NCI-H1930 (cell line): ENCODE measurements around the gene RUSC1.

Experiments used
- DNase-seq, 2 experiments: peaks; one replicate each; lab custom pipeline; 2025; lab: John Stamatoyannopoulos, UW

The RUSC1 gene

DNA sequence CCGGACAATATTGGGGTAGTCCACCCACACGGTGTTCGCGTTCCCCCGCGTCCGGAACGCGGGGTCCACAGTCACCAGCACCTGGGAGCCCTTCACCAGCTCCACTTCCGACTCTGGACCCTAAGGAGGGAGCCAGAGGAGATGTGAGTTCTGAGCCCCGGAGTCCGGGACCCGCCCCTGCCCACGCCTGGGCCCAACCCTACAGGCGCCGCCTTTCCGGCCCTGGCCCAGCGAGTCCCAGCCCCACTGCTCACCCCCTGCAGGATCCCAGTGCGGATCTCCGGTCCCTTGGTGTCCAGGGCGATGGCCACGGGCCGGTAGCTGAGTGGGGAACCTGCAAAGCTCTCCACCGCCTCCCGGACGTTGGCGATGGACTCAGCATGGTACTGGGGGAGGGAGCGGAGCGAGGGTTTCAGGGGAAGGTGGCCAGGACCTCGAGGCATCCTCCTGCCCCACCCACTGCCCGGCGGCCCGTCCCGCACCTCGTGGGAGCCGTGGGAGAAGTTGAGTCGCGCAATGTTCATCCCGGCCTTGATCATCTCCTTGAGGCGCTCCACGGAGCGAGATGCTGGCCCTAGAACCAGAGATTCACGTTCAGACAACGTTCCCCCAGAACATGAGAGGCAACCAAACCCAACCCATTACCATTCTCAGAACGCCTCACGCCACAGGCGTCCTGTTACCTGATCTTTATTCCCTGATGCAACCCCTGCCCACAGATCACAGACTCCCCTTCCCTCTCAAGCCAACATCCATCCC lies 25.3 kb upstream of the RUSC1 start:
- DNase-seq, result no peak

DNA sequence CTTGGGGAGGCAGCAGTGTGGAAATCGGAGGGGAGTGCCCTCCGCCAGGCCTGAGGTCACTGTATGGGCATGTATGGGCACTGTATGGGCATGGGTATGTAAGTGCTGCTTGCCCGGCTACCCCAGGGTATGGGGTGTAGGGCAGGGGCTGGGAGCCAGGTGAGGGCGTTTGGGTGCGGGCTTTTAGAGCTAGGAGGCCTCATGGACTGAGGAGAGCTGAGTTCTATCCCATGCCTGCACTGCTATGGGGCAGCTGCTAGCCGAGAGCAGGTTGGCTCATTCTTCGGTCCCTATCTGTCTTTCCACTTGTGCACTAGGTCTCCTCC lies 24.8 kb upstream of the RUSC1 start:
- no peak for DNase-seq

DNA sequence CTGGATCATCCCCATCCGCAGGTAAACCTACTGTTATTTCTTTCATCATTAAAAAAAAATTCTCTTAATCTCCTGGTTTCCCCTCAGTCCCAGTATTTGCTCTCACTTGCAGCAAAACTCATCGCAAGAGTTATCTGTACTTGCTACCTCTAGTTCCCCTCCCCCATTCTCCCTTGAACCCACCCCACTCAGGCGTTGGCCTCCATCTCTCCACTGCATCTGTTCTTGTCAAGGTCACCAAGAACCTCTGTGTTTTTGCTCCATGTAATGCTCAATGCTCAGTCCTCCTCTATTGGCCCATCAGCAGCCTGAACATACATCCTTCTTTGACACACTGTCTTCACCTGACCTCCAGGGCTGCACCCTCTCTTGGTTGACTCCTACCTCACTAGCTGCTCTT lies 24.0 kb upstream of the RUSC1 start:
- no peak for DNase-seq

DNA sequence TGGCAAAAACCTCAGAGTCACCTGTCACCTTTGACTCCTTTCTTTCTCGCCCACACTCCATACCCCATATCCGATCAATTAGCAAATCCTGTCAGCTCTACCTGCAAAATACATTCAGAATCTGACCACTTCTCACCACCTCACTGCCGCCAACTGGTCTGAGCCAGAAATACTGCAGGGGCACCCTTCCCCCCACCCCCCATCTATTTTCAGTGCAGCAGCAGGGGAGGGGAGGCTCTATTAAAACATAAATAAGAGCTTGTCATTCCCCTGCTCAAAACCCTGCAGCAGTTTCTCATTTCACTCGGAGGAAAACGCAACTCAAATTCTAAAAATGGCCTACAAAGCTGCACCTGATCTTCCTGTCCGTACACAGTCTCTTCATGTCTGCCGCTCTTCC lies 23.3 kb upstream of the RUSC1 start:
- DNase-seq, result no peak

DNA sequence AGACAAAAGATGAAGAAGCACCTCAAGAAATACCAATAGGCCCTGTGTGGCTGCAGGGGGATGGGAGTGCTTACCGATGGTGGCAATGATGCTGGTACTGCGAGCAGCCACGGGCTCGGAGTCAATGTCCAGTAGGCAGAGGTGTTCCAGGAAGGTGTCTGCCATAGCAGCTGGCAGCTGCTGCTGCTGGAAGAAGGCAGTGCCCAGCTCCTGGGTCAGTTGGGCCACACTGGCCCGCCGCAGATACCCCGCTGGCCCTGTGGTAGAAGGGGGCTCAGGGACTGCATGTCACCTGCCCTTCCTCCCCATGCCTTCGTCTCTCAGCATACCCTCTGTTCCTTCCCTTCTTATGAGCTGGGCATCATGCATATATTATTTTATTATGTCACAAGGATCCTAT lies 20.7 kb upstream of the RUSC1 start:
- DNase-seq, result no peak

DNA sequence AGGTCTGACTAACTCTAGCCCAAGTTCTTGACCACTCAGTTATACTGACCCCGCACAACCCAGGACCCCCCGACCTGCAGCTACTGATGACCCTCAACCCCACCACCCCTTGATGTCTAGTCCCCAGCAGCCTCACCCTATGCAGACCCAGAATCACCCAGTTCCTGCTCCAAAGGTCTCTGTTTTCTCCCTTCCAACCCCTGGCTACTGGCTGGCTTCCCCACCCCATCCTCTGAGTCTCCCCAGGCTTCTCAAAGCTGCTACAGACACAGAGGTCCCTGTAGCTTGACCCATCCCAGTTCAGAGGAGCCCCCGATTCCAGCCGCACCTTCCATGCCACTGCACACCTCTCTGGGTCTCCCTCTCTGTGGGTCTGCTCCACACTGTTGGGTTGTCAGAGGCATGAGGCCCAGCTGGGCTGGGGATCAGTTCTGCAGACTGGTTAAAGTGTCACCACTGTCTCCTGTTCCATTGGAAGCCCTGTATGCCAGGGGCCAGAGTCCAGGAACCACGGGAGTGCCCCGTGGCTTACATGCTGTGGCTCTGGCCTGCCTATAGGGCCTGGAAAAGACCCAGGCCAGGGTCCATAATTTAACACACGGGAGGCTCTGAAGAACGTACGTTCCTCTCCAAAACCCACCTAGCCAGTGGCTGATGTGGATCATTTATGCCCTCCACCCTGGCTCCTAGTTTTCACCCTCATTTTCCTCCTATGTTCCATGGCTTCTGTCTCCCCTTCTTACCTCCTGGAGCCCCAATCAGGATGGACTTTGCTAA lies 20.0 kb upstream of the RUSC1 start:
- no peak for DNase-seq

DNA sequence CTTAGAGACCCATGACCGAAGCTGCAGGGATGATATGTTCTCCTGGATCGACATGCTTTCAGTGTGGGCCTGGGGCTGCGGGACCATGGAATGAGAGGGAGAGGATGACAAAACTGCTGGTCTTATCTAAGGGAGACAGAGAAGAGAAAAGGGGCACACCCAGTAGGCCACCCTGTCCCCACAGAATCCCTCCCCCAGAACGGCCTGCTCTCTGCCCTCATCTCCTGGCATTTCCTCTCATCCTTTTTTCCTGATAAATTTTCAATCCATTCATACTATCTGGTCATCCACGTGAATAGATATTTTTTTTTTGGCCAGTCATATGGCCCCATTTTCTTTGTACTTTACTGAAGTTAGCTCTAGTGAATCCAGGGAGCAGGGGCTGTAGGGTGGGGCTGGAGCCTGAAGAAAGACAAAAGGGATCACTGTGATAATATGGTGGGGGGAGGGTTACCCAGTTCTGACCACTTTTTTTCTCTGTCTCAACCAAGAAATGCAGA lies 19.3 kb upstream of the RUSC1 start, which contains the start of gene PKLR:
Gene PKLR (minus strand): TSS at position 97 of the 500 bp plus-strand sequence. CDS start 43 bp downstream, at position 54.
- DNase-seq, result no peak

DNA sequence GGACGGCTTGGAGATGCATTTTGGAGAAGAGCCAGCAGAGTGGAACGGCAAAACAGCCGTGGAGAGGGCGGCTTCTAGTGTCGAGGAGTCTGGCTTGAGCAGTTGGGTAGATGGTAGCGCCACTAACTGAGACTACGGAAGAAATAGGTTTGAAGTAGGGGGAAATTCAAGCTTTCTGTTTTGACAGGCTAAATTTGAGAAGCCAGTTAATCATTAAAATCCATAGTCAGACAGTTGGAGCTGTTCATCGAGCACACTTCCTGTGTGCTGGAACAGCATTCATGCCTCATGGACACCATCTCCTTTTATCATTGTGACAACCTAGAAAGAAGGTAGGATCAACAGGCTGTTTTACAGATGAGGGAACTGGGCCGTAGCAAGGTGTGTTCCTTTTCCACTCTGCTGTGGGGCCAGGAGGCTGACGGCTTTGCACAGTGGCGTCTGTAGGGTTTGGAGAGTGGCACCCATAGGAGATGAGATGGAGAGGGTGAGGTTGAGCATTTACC lies 16.1 kb upstream of the RUSC1 start:
- no peak for DNase-seq

DNA sequence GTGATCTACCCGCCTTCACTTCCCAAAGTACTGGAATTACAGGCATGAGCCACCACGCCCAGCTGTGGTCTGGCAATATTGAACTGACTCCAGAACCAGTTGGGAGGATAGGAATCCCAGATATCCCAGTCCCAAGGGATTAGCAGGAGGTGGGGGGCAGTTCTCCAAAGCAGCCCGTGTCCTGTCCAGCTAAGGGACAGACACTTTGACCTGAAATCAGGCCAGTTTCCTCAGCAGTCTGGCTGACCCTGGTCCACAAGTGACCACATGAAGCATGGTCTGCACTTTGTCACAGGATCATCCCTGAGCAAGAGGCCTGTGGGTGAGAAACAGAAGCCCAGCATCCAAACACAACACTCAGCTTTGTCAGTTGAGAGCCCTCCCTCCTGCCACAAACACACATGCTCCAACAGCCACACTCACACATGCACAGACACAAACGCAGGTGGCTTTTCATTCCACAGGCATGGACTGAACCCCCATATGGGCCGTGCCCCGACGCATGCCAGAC lies 14.8 kb upstream of the RUSC1 start:
- no peak for DNase-seq

DNA sequence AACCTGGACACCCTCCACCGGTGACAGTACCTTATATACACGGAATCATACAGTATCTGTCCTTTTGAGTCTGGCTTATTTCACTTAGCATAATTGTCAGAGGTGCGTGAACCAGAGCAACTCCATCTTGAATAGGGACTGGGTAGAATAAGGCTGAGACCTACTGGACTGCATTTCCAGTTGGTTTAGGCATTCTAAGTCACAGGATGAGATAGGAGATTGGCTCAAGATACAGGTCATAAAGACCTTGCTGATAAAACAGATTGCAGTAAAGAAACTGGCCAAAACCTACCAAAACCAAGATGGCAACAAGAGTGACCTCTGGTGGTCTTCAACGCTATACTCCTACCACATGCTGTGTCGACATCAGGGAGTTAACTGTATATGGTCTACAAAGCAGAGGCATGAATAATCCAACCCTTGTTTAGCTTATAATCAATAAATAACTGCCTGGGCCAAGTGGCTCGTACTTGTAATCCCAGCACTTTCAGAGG lies 13.4 kb upstream of the RUSC1 start:
- DNase-seq, result peak in 1 of 2 experiments; percentile 17

DNA sequence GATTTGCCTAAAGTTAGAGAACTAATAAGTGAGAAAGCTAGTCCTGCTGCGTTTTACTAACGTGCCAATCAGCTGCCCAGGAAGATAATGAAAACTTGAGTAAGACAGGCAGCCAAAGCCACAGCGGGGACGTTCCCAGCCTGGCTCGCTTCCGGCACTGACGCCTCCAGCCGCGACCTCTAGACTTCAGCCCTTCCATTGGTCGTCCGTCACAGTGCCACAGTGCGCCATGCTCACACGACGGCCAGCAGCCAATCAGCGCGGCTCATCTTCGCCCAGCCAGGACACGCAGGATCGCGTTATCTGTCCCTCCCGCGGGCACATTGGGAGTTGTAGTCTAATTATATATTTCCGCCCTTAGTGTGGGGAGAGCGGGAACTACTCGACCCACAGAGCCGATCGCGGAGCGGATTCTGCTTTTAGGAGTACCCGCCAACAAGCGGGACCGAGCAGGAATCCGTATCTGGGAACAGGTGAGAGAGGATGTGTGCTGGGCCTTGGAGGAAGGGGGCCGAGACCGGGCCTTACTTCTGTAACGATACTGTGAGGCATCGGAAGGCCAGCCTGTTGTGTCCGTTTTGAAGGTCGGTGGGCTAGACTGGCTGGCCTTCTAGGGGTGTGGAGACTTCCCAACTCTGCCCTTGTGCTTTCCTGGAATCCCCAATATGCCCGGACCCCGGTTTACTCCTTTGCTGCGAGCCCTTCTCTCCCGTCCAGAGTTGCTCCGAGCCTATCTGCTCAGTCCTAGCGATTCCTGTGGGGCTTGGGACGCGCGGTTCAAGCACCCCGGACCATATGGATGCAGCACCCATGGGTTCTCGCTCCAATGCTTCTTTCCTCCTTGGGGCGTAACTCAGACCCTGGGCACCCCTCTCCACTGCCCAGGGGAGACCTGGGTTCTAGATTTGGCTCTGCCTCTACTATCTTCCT lies 11.9 kb upstream of the RUSC1 start, which contains the start of gene FDPS:
Gene FDPS (plus strand): TSS at position 374 of the 930 bp plus-strand sequence. CDS start 924 bp downstream, outside the sequence.
- DNase-seq, result peak; percentile 97

DNA sequence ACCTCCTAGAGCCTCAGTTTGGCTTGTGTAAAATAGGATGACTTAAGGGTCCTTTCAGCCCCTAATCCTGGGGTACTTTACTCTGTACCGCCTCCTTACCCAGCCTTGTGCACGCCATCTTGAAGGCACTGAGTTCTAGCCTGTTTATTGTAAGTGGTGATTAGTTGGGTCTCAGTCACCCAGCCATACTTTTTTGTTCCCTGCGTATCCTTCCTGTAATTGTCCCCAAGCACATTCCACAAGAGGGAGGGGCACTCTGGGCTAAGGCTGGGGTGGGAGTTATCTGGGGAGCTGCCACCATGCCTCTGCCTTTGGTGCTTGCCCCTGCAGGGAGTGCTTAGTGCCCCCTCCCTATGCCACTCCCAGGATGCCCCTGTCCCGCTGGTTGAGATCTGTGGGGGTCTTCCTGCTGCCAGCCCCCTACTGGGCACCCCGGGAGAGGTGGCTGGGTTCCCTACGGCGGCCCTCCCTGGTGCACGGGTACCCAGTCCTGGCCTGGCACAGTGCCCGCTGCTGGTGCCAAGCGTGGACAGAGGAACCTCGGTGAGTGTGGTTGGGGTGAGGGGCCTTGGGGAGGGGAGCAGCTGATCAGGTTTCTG lies 11.2 kb upstream of the RUSC1 start:
- no peak for DNase-seq

DNA sequence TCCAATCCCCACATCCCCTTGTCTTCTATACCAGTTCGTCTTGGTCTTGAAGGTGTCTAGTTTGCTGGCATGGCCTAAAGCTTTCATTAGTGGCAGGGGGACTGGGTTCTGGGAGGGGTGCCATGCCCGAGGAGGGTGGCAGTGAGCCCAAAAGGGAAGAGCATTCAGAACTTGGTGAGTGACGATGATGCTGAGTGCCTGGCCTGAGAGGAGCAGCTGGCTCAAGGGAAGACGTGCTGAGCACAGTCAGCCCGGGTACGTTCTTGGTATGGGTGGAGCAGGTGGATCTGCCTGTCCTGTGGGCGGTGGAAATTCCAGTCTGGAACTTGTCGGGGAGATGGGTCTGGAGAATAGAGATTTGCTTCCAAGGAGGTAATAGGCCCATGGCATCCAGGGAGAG lies 7.4 kb upstream of the RUSC1 start:
- DNase-seq, result no peak

DNA sequence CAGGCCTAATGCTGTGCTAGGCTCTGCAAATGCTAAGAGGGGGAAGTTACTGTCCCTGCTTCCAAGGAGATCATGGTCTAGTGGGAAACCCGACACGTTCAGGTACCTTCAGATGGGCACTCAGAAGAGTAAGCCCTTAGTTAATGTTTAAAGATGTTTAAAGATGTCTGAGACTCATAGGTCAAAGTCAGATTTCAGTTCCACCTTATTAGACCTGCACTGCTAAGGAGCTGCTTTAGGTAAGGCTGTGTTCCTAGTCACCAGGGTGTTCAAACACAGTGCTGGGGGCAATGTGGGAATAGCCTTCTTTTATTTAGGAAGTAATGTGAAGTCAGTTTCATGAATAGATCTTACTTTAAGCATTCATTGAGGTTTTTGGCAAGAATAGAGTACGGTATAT lies 3.8 kb upstream of the RUSC1 start:
- DNase-seq, result no peak

DNA sequence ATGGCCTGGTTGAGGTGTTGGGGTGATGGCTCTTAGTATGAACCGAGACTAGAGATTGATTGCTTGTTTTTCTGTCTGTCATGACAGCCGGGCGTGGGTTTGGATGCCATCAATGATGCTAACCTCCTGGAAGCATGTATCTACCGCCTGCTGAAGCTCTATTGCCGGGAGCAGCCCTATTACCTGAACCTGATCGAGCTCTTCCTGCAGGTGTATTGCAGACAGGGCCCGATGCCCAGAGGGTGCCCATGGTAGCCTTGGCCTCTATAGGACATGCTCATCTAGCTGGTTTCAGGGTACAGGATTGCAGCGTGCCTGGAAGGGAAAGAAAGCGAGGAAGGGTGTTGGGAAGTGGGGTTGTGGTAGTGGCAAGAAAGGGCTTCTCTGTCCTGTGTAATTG lies 2.6 kb upstream of the RUSC1 start:
- DNase-seq, result no peak

DNA sequence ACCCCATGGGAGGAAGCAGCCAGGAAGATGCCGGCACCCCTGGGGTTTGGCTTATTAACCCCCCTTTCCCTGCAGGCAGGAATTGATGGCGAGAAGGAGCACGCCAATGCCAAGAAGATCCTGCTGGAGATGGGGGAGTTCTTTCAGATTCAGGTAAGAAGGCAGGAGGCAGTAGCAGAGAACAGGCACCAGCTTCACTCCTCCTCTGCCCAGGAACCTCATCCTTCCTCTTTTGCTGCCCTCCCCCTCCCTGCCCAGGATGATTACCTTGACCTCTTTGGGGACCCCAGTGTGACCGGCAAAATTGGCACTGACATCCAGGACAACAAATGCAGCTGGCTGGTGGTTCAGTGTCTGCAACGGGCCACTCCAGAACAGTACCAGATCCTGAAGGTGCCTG lies 1.2 kb upstream of the RUSC1 start:
- no peak for DNase-seq

DNA sequence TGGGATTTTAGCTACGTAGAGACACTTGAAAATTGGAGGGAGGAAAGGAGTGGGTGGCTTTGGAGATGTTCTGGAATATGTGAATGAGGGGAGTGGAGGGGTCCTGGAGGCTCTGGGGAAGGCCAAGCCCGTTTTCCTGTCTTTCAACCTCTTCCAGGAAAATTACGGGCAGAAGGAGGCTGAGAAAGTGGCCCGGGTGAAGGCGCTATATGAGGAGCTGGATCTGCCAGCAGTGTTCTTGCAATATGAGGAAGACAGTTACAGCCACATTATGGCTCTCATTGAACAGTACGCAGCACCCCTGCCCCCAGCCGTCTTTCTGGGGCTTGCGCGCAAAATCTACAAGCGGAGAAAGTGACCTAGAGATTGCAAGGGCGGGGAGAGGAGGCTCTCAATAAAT lies 442 bp upstream of the RUSC1 start:
- no peak for DNase-seq

DNA sequence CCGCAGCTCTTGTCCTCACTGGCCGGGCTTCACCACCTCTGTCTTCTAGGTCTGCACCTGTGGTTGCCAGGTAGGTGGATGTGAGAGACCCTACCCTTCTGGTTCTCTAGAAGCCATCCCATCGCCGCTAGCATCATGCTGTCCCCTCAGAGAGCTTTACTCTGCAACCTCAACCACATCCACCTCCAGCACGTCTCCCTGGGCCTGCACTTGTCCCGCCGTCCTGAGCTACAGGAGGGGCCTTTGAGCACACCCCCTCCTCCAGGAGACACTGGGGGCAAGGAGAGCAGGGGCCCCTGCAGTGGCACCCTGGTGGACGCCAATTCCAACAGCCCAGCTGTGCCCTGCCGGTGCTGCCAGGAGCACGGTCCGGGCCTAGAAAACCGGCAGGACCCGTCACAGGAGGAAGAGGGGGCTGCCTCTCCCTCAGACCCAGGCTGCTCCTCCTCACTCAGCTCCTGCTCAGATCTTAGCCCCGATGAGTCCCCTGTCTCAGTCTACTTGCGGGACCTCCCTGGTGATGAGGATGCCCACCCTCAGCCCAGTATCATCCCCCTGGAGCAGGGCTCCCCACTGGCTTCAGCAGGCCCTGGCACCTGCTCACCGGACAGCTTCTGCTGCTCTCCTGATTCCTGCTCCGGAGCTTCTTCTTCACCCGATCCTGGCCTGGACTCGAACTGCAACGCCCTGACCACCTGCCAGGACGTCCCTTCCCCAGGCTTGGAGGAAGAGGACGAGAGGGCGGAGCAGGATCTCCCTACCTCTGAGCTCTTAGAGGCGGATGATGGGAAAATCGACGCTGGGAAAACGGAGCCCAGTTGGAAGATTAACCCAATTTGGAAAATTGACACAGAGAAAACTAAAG lies 1.2 kb downstream of the RUSC1 start:
- no peak for DNase-seq

DNA sequence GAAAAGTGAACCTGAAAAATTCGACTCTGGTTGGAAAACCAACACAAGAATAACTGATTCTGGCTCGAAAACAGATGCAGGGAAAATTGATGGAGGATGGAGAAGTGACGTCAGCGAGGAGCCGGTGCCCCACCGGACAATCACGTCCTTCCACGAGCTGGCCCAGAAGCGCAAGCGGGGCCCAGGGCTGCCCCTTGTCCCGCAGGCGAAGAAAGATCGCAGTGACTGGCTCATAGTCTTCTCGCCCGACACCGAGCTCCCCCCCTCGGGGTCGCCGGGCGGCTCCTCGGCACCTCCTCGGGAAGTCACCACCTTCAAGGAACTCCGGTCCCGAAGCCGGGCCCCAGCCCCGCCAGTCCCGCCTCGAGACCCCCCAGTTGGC lies 1.9 kb downstream of the RUSC1 start:
- no peak for DNase-seq
